ENCODE measurements around the gene SIAH2. TPM values are rescaled to one million over a fixed set of nuclear protein-coding genes. Genes with fewer than 3 reads are reported as not detected.
A peak's percentile ranks its signal among the peaks of the same experiment; 100 is the strongest.

The SIAH2 gene, protein sequence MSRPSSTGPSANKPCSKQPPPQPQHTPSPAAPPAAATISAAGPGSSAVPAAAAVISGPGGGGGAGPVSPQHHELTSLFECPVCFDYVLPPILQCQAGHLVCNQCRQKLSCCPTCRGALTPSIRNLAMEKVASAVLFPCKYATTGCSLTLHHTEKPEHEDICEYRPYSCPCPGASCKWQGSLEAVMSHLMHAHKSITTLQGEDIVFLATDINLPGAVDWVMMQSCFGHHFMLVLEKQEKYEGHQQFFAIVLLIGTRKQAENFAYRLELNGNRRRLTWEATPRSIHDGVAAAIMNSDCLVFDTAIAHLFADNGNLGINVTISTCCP
- 15.8 to 17.1 TPM (median 15.9 TPM) in 3 replicates for total RNA-seq (2021)
- Bru-seq, nascent RNA, result percentile 62 among the genes with signal in this experiment
- long read RNA-seq, experiment 1, transcript SIAH2-201 (2 exons, 2,517 nt), result major isoform, 78 of 86 reads
- long read RNA-seq, experiment 1, partial matches to known transcripts, result 0 of 86 reads
- long read RNA-seq, experiment 1, other reads (novel, unspliced or antisense), result 8 of 86 reads
- long read RNA-seq, experiment 2, transcript SIAH2-201 (2 exons, 2,517 nt), result major isoform, 23 of 27 reads
- long read RNA-seq, experiment 2, partial matches to known transcripts, result 0 of 27 reads
- long read RNA-seq, experiment 2, other reads (novel, unspliced or antisense), result 4 of 27 reads
- long read RNA-seq, experiment 3, partial matches to known transcripts, result 0 of 1 reads
- long read RNA-seq, experiment 3, other reads (novel, unspliced or antisense), result 1 of 1 reads

DNA sequence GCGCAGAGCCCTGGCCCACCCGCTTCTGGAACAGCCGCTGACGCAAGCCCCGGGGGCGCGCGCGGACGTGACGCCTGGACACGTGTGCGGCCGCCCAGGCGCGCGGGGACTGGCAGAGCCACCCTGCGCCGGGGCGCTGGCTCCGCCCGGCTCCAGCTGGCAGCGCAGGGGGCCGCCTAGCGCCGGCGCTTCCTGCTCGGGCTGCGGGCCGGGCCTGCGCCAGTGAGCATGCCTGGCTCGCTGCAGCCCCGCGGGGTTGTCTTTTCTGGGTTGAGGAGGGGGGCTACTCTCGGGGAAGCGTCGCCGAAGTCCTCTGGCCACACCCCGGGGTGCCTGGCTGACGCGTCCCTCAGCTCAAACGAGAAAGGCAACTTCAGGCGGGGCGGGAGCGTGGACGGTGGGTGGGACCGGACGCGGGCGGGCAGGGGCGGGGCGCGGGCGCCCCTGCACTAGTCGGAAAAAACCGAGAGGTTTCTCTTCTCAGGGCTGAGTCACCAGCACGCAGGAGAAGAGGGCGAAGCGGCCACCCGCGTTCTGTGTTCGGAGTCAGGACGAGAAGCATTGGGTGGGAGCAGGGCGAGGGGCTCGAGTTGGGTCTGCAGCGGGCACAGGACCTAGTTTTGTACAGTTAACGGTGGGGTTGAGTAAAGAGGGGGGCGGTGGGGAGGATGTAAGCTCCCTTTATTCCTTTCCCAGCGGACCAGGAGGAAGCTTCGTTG, at the start of gene SIAH2:
TSS of gene SIAH2 (minus strand) at position 48 of the 719 bp plus-strand sequence. CDS start 320 bp downstream, outside the sequence.
- peaks cover 42% of the 10 kb centered on the region for H3K4me1 Mint-ChIP-seq
- H3K9me3 Mint-ChIP-seq, result no peaks in the 10 kb centered on the region
- peak; percentile 69 for DNase-seq (ENCODE audit: low spot score)
- CTCF ChIA-PET, result interaction anchor here (0.7 to 3.6 kb wide), 15 partner anchors 8 to 235 kb away, joined by 3 to 23 read pairs (median 4); partner anchors contain the start of gene SERP1
- peak; percentile 73 for ATAC-seq
- 0 out of 2 replicates have a peak, but pooled peaks cover under 1% of the 10 kb centered on the region for H3K36me3 Mint-ChIP-seq
- peaks cover 45% of the 10 kb centered on the region for H3K27me3 Mint-ChIP-seq (ENCODE audit: low read depth)
- POLR2A ChIA-PET, result interaction anchor here (0.6 to 2.9 kb wide), 5 partner anchors 25 to 323 kb away, joined by 3 to 7 read pairs (median 3); partner anchors contain the start of genes ERICH6 and SELENOT
- peak within 1 kb of the TSS; percentile 68 for H3K27ac Mint-ChIP-seq
- peak within 1 kb of the TSS; percentile 89 for H3K4me3 Mint-ChIP-seq
- no peak for TF ChIP-seq ZNF416 (CRISPR knock-in tag; IDR thresholded peaks at IDR 0.05)
- TF ChIP-seq, protein P1, sequence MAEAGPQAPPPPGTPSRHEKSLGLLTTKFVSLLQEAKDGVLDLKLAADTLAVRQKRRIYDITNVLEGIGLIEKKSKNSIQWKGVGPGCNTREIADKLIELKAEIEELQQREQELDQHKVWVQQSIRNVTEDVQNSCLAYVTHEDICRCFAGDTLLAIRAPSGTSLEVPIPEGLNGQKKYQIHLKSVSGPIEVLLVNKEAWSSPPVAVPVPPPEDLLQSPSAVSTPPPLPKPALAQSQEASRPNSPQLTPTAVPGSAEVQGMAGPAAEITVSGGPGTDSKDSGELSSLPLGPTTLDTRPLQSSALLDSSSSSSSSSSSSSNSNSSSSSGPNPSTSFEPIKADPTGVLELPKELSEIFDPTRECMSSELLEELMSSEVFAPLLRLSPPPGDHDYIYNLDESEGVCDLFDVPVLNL (CRISPR knock-in tag; IDR thresholded peaks at IDR 0.05; ENCODE audit: borderline replicate concordance, low read depth), result no peak
- TF ChIP-seq MYBL2 (CRISPR knock-in tag; IDR thresholded peaks at IDR 0.05), result no peak
- TF ChIP-seq, protein P2, sequence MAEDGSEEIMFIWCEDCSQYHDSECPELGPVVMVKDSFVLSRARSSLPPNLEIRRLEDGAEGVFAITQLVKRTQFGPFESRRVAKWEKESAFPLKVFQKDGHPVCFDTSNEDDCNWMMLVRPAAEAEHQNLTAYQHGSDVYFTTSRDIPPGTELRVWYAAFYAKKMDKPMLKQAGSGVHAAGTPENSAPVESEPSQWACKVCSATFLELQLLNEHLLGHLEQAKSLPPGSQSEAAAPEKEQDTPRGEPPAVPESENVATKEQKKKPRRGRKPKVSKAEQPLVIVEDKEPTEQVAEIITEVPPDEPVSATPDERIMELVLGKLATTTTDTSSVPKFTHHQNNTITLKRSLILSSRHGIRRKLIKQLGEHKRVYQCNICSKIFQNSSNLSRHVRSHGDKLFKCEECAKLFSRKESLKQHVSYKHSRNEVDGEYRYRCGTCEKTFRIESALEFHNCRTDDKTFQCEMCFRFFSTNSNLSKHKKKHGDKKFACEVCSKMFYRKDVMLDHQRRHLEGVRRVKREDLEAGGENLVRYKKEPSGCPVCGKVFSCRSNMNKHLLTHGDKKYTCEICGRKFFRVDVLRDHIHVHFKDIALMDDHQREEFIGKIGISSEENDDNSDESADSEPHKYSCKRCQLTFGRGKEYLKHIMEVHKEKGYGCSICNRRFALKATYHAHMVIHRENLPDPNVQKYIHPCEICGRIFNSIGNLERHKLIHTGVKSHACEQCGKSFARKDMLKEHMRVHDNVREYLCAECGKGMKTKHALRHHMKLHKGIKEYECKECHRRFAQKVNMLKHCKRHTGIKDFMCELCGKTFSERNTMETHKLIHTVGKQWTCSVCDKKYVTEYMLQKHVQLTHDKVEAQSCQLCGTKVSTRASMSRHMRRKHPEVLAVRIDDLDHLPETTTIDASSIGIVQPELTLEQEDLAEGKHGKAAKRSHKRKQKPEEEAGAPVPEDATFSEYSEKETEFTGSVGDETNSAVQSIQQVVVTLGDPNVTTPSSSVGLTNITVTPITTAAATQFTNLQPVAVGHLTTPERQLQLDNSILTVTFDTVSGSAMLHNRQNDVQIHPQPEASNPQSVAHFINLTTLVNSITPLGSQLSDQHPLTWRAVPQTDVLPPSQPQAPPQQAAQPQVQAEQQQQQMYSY (CRISPR knock-in tag; IDR thresholded peaks at IDR 0.05), result no peak
- TF ChIP-seq NFYB (CRISPR knock-in tag; conservative IDR thresholded peaks at IDR 0.05; ENCODE audit: low read depth), result no peak
- TF ChIP-seq ZNF138 (CRISPR knock-in tag; conservative IDR thresholded peaks at IDR 0.05), result no peak
- TF ChIP-seq GTF2I (CRISPR knock-in tag; conservative IDR thresholded peaks at IDR 0.05), result peak; percentile 74
- TF ChIP-seq, protein P3, sequence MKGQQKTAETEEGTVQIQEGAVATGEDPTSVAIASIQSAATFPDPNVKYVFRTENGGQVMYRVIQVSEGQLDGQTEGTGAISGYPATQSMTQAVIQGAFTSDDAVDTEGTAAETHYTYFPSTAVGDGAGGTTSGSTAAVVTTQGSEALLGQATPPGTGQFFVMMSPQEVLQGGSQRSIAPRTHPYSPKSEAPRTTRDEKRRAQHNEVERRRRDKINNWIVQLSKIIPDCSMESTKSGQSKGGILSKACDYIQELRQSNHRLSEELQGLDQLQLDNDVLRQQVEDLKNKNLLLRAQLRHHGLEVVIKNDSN (CRISPR knock-in tag; IDR thresholded peaks at IDR 0.05), result 0 out of 2 replicates have a peak, but pooled peaks have one; percentile 20
- TF ChIP-seq, protein P4, sequence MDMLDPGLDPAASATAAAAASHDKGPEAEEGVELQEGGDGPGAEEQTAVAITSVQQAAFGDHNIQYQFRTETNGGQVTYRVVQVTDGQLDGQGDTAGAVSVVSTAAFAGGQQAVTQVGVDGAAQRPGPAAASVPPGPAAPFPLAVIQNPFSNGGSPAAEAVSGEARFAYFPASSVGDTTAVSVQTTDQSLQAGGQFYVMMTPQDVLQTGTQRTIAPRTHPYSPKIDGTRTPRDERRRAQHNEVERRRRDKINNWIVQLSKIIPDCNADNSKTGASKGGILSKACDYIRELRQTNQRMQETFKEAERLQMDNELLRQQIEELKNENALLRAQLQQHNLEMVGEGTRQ (CRISPR knock-in tag; IDR thresholded peaks at IDR 0.05), result peak; percentile 80
- TF ChIP-seq TEAD1 (CRISPR knock-in tag; IDR thresholded peaks at IDR 0.05), result 0 out of 2 replicates have a peak, but pooled peaks have one; percentile 50
- TF ChIP-seq TP53 (CRISPR knock-in tag; IDR thresholded peaks at IDR 0.05), result peak; percentile 88; the same call in 1 of the 2 replicates
- TF ChIP-seq, protein P5, sequence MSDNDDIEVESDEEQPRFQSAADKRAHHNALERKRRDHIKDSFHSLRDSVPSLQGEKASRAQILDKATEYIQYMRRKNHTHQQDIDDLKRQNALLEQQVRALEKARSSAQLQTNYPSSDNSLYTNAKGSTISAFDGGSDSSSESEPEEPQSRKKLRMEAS (CRISPR knock-in tag; IDR thresholded peaks at IDR 0.05), result peak; percentile 47; the same call in 1 of the 2 replicates
- peak; percentile 92 for TF ChIP-seq GABPB1 (CRISPR knock-in tag; IDR thresholded peaks at IDR 0.05)
- TF ChIP-seq, protein P6, sequence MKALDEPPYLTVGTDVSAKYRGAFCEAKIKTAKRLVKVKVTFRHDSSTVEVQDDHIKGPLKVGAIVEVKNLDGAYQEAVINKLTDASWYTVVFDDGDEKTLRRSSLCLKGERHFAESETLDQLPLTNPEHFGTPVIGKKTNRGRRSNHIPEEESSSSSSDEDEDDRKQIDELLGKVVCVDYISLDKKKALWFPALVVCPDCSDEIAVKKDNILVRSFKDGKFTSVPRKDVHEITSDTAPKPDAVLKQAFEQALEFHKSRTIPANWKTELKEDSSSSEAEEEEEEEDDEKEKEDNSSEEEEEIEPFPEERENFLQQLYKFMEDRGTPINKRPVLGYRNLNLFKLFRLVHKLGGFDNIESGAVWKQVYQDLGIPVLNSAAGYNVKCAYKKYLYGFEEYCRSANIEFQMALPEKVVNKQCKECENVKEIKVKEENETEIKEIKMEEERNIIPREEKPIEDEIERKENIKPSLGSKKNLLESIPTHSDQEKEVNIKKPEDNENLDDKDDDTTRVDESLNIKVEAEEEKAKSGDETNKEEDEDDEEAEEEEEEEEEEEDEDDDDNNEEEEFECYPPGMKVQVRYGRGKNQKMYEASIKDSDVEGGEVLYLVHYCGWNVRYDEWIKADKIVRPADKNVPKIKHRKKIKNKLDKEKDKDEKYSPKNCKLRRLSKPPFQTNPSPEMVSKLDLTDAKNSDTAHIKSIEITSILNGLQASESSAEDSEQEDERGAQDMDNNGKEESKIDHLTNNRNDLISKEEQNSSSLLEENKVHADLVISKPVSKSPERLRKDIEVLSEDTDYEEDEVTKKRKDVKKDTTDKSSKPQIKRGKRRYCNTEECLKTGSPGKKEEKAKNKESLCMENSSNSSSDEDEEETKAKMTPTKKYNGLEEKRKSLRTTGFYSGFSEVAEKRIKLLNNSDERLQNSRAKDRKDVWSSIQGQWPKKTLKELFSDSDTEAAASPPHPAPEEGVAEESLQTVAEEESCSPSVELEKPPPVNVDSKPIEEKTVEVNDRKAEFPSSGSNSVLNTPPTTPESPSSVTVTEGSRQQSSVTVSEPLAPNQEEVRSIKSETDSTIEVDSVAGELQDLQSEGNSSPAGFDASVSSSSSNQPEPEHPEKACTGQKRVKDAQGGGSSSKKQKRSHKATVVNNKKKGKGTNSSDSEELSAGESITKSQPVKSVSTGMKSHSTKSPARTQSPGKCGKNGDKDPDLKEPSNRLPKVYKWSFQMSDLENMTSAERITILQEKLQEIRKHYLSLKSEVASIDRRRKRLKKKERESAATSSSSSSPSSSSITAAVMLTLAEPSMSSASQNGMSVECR (CRISPR knock-in tag; IDR thresholded peaks at IDR 0.05; ENCODE audit: borderline replicate concordance), result peak; percentile 75
- TF ChIP-seq, protein P7, sequence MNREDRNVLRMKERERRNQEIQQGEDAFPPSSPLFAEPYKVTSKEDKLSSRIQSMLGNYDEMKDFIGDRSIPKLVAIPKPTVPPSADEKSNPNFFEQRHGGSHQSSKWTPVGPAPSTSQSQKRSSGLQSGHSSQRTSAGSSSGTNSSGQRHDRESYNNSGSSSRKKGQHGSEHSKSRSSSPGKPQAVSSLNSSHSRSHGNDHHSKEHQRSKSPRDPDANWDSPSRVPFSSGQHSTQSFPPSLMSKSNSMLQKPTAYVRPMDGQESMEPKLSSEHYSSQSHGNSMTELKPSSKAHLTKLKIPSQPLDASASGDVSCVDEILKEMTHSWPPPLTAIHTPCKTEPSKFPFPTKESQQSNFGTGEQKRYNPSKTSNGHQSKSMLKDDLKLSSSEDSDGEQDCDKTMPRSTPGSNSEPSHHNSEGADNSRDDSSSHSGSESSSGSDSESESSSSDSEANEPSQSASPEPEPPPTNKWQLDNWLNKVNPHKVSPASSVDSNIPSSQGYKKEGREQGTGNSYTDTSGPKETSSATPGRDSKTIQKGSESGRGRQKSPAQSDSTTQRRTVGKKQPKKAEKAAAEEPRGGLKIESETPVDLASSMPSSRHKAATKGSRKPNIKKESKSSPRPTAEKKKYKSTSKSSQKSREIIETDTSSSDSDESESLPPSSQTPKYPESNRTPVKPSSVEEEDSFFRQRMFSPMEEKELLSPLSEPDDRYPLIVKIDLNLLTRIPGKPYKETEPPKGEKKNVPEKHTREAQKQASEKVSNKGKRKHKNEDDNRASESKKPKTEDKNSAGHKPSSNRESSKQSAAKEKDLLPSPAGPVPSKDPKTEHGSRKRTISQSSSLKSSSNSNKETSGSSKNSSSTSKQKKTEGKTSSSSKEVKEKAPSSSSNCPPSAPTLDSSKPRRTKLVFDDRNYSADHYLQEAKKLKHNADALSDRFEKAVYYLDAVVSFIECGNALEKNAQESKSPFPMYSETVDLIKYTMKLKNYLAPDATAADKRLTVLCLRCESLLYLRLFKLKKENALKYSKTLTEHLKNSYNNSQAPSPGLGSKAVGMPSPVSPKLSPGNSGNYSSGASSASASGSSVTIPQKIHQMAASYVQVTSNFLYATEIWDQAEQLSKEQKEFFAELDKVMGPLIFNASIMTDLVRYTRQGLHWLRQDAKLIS (CRISPR knock-in tag; IDR thresholded peaks at IDR 0.05; ENCODE audit: borderline replicate concordance), result no peak
- TF ChIP-seq OVOL2 (CRISPR knock-in tag; IDR thresholded peaks at IDR 0.05; ENCODE audit: borderline replicate concordance), result no peak
- TF ChIP-seq ZNF423 (CRISPR knock-in tag; IDR thresholded peaks at IDR 0.05), result peak; percentile 80
- no peak for TF ChIP-seq ESRRA (CRISPR knock-in tag; IDR thresholded peaks at IDR 0.05; ENCODE audit: borderline replicate concordance)

All from WTC11 (cell line).